Colon (tissue), 2 donors: Measurements from ENCODE around the gene GALNT2.

Experiments used
- FAIRE-seq: peaks from 2 replicates; lab custom pipeline; 2012; peaks lifted over from hg19 to GRCh38; lab: Jason Lieb, UNC
- donor health status: control.
- donor health status: control.

The GALNT2 gene

DNA sequence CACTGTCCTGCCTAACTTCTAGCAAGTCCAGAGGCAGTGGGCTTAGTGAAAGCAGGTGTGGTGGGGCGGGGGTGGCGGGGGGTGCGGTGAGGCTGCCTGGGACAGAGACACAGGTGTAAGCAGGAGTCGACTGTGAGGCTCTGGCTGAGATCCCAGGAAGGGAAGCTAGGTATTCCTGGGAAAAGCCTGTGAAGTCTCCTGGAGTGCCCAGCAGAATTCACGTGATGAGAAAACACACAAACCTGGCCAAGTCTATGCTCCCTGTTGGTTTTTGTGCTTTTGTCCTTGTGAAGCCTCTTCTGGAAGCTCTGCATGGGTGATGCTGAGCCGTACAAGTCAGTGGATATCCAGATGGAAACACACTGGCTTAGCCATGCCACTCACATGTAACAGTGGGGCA lies 5.3 kb downstream of the GALNT2 start:
- FAIRE-seq: no peak

- FAIRE-seq: no peak
Observed at GRCh38 chr1:230072866-230073265, 5.8 kb downstream of the GALNT2 start.

- no peak for FAIRE-seq
Observed at GRCh38 chr1:230073371-230074035, 6.5 kb downstream of the GALNT2 start.

DNA sequence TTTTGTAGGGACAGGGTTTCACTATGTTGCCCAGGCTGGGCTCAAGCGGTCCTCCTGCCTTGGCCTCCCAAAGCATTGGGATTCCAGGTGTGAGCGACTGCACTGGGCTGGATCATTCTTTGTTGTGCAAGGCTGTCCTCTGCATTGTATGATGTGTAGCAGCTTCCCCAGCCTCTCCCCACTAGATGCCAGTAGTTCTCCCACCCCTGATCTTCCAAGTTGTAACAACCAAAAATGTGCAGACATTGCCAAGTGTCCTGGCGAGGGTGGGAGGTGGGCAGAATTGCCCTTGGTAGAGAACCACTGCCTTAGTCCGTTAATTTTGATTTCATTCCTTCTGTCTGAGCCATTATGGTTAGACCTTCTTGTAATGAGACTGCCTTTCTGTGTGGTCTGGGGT lies 7.2 kb downstream of the GALNT2 start:
- no peak for FAIRE-seq

DNA sequence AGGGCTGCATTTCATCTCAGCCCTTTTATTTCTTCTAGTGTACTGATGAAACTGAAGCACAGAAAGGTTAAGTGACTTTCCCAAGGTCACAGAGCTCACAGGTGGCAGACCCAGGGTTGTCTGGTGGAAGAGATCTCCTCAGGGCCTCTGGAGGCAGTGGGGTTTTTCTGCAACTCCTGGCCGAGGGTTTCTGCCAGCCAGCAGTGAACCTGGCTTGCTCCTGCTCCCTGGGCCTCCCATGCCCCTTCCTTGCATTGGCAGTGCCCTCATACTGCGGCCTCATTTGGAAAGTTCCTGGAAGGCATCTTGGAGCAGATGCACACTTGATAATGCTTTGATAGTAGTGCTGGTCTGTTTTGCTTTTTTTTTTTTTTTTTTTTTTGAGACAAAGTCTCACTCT lies 7.7 kb downstream of the GALNT2 start:
- no peak for FAIRE-seq

DNA sequence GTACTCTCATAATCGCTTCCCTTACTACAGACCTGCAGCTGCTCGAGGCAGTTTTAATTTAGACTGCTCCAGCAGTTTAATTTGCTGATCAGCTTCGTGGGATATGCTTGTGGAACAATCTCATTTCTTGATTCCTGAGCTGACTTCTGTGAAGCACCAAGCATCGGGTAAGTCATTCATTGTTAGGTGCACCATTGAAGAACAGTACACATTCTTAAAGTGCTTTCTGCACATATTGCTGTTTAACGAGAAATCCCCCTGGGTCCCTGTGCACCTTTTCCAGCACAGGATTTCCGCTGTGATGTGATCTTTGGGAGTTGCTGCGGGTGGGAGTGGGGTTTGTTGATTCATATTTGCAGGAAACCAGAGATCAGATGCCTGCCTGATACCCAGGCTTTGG lies 9.1 kb downstream of the GALNT2 start:
- FAIRE-seq: no peak

DNA sequence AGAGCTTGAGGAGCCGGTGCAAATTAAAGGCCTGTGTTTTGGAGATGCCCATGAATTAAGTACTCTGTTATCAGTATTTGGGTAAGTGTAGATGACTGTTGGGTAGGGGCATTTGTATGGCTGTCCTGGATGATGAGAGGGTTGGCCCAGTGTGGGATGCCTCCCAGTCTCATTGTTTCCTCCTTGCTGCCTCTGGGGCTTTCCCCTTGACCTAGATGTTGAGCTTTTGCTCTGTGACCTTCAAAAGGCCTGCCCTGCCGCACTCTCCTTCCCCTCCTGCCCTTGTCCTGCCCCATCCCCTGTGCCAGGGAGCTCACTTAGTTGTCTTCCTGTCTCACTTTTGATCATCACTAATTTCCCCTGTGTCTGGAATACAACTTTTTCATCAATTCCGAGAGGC lies 10.0 kb downstream of the GALNT2 start:
- no peak for FAIRE-seq

DNA sequence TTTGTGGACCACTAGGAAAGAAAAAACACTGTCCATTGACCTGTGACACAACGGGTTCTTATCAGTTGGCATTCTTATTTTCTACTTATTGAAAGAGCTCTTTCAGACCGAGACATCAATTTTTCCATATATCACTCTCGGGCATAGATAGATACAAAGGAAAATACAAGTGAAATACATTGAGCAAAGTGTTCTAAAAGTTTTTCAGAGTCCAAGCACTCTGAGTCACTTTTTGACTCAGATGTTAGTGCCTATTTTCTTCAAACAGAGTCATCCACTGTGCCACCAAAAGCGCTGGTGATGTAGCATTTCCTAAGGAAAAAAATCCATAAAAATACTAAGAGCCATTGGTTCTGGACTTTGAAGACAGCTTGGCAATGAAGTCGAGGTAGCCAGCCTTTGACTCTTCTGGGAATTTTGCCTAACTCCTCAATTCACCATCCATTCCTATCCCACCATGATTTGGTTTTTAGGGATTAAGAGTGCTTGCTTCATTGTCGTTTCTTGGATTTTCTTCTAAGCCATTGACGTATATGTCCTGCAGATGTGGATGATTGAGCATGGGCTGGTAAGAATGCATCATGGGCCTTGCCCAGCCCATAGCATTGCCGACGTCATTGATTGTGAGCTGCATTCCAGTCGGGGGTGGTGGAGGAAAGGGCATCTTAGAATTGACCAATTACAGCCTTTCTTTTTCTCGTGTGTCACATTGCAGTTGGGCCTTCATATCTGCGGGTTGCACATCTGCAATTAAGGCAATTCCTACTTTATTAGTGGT lies 10.6 kb downstream of the GALNT2 start:
- no peak for FAIRE-seq

DNA sequence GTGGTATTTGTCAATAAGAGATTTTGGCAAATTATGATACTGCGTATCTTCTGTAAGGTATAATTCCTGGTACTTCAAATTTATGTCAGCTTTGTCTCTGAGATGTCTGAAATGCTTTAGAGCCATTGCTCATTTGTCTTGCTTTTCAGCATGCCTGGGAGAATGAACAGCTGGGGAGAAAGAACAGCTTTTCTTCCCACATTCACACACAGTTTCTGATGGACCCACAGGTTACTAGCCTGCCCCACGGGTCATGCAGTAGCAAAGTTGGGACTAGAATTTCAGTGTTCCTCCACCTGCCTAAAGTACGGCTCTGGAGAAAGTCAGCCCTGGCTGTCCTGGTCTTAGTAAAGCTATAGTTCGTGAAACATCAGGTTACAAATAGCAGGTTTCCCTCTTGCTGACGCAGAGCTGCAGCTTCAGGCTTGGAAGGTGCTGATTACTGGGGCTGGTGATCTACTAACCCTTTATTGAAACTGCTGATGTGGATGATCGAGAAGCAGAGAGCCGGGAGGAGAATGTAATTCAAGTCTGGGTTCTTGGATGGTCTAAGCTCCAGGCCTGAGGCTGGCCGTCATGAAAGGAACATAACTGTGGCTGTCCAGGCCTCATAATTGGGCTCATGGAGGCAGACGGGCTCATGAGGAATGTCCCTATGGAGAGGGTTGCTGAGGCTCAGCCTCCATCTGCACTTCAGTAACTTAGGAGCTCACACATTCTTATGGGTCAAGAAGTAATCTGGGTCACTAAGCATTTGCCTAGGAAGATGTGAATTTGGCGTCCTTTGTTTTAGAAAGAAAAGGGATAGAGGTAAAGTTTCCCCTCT lies 12.4 kb downstream of the GALNT2 start:
- FAIRE-seq: no peak

- no peak for FAIRE-seq
Observed at GRCh38 chr1:230080822-230081221, 13.8 kb downstream of the GALNT2 start.

DNA sequence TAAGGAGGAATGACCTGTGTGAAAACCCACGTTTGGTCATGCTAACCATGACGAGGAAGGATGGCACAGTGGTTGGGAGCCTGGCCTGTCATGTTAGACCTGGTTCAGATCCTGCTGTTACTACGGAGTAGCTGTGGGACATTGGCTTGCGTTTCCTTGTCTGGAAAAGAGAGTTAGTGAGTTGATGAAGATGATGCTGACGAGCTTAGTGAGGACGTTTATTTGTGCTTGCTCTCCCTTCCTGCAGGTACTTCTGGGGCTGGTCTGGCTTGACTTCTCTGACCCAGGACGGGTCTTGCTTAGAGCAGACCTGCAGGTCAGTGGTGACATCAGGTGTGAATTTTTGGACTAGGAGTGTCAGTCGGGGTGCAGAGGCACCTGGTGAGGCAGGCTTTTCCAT lies 14.7 kb downstream of the GALNT2 start:
- FAIRE-seq: no peak

GRCh38 chr1:230082211-230082610 lies 15.2 kb downstream of the GALNT2 start:
- no peak for FAIRE-seq

- no peak for FAIRE-seq
Observed at GRCh38 chr1:230083053-230083452, 16.0 kb downstream of the GALNT2 start.

DNA sequence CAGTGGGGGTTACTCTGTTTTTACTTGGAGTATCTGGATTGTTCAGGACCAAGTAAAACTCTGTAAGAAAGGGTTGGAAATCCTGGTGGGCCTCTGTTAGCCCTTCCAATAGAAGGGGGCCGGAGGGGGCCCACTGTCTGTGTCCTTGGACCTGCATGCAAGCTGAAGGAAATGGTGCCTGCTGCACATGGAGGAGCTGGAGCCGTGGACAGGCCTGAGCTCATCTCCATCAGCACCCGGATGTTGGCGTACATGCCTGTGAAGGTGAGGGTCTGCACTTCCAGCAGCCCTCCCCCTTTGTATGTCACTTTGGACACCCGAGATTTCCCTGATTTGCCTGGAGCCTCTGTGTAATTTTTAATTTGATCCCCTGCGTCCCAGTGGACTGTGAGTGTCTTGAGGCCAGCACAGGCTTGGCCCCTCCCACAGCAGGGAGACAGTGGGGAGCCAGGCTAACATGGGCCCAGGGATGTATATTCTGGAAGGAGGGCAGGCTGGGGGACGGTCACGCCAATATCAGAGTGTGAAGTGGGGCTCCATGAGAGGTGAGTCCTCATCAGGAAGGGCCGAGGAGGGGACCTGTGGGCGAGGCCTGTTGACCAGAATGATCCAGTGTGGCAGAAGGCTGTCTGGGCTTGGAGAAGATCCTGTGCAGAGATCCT lies 16.8 kb downstream of the GALNT2 start:
- no peak for FAIRE-seq

DNA sequence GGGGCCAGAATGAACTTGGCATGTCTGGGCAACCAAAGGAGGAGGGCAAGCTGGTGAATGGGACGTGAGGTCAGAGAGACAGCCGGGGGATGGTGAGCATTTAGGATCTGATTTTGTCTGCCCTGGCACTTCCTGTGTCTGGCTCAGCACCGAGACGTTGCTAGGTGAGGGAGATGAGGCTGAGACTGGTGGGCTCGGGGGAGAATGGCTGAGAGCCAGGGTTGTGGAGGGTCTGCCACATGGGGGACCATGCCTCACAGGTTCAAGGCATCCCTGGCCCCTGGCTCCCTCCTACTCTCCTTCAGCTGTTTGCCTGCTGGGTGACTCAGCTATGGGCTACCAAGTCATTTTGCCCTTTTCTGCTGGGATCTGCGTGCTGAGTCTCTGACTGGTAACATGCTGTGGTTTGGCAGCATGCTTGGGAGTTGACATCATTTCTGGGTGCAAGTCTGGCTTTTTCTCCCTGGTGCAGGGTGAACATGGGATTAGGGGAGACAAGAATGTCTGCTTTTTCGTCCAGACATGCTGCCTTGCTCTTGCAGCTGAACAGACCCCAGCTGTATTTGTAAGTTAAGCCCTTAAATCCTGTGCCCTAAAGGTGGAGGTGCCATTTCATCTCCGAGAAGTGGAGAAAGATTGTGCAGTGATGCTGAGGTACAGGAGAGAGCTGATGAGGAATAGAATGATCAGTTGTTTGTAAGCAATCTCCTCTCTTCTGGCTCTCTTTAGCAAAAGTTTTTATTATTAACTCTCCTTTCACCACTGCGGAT lies 17.6 kb downstream of the GALNT2 start:
- no peak for FAIRE-seq

GRCh38 chr1:230085178-230085515 lies 18.1 kb downstream of the GALNT2 start:
- FAIRE-seq: no peak

DNA sequence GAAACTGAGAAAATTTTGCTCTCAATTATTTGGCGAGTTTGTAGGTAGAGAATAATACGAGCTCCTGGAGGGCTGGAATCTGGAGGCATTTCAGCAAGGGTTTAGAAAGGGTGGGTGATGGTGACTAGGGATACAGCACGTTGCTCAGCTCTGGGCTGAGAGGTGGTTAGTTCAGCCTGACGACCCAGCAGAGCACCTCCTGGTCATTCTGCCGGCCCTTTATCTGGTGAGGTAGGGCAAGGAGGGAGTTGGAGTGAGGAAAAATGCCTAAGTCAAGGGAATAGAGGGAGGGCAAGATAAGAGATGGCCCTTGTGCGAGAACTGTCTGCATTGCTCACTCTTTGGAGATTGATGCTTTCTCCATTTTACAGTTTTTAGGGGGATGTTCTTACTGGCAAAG lies 19.1 kb downstream of the GALNT2 start:
- no peak for FAIRE-seq

- FAIRE-seq: no peak
Observed at GRCh38 chr1:230087028-230087716, 20.1 kb downstream of the GALNT2 start.

DNA sequence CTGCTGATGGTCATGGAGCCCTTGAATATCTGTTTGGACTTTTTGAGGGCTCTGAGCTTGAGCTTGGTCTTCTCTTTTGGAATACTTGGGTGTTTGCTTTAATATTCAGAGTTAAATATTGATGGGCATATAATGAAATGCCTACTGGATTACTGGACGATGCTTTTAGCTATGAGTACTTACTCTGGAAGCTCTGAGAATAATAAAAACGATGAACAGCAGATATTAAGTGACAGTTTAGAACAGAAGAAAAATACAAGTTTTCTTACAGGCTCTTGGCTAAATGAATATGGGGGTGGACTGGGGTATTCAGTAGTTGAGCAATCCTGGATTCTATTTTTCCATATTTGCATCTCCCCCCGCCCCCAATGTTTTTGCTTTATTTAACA lies 20.7 kb downstream of the GALNT2 start:
- no peak for FAIRE-seq

- no peak for FAIRE-seq
Observed at GRCh38 chr1:230090194-230090711, 23.2 kb downstream of the GALNT2 start.
